Stimulated activated CD8-positive, alpha-beta memory T cell treated with anti-CD3 and anti-CD28 coated beads, Interleukin-2, amount 100 ng/mL, for 48 hours (primary cell): ENCODE data around the gene RGS14.
A peak's percentile ranks its signal among the peaks of the same experiment; 100 is the strongest.
"Not testable (repeated sequence)": the region's sequence is repeated elsewhere in the genome, so short reads cannot be mapped to it uniquely, and the experiment has no call there.

Experiments used
- DNase-seq, 2 donors: peaks; one replicate each; pipeline ENCODE4 v3.0.0-alpha.2; 2020; ENCODE audit warnings: low read depth in 2 of 2

RGS14 gene

DNA sequence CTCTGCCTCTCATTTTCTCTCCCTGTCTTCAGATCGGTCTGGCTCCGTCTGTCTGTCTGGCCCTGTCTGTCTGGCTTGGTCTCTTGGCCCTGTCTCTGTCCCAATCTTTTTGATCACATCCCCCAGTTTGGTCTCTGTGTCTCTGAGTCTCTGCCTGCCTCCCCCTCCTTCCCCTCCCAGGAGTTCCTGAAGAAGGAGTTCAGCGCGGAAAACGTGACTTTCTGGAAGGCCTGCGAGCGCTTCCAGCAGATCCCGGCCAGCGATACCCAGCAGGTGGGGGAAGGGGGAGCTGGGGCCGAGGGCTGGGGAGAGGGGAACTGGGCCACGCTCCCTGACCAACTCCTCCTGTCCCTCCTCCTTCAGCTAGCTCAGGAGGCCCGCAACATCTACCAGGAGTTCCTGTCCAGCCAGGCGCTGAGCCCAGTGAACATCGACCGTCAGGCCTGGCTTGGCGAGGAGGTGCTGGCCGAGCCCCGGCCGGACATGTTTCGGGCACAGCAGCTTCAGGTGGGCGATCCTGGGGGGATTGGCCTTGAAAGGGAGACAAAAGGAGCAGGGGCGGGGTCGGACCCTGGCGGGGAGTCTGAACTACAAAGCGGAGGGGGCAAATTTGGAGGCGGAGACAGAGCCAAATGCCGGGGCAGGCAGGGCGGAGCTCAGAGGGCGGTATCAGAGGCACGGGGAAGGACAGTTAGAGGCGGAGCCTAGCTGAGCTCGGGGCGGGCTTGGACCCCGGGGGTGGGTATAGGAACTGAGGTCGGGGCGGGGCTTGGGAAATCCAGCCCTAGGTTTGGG, 9.0 kb downstream of the RGS14 start:
- no peak for DNase-seq

DNA sequence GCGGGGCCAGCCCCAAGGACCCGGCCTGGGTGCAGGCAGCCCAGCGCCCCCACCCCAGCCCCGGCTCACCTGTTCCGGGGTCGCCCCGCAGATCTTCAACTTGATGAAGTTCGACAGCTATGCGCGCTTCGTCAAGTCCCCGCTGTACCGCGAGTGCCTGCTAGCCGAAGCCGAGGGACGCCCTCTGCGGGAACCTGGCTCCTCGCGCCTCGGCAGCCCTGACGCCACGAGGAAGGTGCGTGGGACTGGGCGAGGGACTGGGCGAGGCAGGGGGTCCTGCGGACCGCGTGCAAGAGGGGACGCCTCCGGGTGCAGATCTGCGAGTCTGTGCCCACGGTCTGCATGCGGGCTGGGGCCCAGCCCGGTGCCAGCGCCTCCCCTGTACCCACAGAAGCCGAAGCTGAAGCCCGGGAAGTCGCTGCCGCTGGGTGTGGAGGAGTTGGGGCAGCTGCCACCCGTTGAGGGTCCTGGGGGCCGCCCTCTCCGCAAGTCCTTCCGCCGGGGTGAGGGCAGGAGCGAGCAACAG, 9.7 kb downstream of the RGS14 start:
- no peak for DNase-seq

DNA sequence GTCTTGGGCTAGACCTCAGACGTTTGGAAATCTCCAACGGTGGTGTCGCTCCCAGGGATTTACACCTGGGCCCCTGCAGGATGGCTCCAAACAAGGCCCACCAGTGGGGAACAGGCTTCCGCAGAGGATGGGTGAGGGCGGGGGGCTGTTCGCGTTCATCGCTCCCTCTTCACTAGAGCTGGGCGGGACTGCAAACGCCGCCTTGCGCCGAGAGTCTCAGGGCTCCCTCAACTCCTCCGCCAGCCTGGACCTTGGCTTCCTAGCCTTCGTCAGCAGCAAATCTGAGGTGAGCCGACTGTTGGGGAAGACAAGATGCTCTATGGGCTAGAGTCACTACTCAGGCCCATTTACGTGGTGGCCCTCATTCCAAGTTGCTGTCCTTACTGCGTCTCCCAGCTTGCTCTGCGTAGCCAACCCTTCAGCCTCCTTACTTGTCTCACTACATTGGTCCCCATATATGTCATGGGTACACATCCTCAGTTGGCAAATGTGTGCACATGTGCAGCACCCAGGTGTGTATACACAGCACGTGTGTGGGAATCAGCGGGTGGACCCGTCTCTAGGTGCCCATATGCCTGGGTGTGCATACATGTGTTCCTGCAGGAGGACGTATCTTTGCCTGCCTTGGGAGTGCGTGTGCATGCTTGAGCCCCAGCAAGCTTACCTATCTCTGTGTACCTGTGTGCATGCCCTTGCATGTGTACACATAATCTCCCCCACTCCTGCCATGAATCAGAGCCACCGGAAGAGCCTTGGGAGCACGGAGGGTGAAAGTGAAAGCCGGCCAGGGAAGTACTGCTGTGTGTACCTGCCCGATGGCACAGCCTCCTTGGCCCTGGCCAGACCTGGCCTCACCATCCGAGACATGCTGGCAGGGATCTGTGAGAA, 10.5 kb downstream of the RGS14 start:
- DNase-seq: no peak

DNA sequence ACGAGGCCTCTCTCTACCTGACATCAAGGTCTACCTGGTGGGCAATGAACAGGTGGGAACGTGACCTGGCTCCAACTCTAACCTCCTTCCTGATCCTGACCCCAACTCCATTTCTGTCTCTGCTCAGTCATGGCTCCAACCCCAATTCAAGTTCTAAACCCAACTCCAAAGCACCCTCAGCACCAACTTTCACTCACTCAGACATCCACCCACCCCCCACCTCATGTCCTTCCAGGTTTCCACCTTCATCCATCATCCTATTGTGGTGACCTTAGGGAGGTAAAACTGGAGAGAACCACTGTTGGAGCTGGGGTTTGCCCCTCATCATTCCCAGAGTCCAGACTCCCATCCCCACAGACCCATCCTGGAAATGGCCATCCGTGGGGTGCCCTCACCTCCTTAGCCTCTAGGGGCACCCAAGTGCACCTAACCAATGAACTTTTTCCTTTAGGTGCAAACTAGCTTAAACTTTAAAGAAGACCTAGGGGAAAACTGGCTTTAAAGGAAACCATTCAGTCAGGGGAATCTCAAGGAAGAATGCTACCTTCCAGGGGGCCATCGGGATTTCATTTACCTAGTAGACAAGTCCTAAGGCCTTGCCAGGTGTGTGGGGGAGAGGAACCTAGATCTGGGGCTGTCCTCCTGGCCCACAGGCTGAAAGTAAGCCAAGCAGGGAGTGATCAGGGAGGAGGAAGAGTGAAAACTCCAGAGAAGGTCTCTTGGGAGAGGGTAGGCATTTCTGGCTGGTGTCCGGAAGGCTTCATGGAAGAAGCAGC, 11.3 kb downstream of the RGS14 start:
- DNase-seq: no peak

DNA sequence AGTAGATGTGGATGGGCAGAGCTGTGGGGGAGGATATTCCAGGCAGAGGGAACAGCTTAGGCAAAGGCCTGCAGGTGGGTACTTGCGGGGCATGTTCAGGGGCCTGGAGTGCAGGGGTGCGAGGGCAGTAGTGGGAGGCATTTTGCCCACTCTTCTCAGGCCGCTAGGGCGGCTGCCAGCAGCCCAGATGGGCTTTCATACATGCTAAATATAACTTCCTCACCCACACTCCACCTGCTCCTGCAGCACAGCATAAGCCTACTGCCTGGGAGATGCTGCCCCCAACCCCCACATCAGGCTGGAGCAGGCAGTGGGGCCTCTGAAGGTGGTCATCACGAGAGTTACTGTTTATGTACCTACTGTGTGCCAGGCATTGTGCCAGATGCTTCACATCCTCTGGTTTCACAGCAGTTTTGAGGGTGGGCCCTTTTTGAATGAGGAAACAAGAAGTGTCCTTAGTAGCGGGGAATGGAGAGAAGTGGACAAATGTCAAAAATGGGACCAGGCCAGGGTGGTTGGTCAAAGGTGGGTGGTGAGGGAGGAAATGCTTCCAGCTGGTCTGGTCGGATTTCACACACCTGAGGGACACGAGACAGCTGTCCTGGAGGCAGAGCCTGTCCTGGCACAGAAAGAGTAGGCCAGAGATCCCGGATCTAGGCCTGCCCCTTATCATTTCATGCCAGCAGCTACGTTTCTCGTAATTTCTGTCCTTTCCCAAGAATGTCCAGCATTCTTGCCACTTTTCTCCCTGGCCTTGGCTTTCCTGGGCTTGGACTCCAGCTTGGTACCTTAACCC, 12.1 kb downstream of the RGS14 start:
- no peak for DNase-seq

DNA sequence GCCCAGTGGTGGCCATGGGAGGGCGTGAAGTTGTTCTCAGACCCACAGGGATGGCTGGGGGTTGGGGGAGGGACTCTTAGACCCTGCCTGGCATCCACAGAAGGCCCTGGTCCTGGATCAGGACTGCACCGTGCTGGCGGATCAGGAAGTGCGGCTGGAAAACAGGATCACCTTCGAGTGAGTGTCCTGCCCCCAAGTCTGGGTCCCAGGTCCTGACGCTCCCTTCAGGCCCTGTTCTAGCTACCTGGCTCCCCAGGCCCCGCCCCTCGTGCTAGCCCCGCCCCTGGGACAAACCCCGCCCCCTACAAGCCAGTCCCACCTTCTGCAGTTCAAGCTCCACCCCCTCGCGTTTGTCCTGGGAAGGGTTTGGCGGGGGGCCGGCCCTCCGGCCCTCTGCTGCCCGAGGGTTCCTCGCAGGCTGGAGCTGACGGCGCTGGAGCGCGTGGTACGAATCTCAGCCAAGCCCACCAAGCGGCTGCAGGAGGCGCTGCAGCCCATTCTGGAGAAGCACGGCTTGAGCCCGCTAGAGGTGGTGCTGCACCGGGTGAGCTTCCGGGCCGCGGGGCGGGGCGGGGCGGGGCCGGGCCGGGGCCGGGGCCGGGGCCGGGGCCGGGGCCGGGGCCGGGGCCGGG, 12.9 kb downstream of the RGS14 start:
- DNase-seq: peak in 1 of 2 donors; percentile 56

DNA sequence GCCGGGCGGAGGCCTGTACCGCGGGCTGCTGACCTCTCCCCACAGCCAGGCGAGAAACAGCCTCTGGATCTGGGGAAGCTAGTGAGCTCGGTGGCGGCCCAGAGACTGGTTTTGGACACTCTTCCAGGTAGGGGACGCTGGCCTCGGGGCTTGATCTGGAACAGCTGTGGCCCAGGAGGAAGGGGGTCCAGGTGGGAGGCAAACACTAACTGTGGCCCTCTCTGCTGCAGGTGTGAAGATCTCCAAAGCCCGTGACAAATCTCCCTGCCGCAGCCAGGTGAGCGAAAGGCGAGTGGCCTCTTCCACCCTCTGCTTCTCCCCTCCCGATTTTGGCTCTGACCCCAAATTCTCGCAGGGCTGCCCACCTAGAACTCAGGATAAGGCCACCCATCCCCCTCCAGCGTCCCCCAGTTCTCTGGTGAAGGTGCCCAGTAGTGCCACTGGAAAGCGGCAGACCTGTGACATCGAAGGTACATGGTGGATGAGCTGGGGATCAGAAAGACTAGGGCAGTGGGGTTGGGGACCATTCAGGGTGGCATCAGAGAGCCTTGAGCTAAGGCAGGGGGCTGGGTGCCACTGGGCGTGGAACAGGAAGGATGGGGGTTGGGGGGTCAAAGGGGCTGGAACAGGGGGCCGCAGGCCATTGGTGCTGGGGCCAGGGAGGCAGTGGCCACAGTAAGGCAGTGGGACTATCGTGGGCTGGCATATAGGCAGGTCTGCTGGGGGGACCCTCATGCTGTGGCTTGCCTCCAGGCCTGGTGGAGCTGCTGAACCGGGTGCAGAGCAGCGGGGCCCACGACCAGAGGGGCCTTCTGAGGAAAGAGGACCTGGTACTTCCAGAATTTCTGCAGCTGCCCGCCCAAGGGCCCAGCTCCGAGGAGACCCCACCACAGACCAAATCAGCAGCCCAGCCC, 13.7 kb downstream of the RGS14 start:
- DNase-seq: no peak

DNA sequence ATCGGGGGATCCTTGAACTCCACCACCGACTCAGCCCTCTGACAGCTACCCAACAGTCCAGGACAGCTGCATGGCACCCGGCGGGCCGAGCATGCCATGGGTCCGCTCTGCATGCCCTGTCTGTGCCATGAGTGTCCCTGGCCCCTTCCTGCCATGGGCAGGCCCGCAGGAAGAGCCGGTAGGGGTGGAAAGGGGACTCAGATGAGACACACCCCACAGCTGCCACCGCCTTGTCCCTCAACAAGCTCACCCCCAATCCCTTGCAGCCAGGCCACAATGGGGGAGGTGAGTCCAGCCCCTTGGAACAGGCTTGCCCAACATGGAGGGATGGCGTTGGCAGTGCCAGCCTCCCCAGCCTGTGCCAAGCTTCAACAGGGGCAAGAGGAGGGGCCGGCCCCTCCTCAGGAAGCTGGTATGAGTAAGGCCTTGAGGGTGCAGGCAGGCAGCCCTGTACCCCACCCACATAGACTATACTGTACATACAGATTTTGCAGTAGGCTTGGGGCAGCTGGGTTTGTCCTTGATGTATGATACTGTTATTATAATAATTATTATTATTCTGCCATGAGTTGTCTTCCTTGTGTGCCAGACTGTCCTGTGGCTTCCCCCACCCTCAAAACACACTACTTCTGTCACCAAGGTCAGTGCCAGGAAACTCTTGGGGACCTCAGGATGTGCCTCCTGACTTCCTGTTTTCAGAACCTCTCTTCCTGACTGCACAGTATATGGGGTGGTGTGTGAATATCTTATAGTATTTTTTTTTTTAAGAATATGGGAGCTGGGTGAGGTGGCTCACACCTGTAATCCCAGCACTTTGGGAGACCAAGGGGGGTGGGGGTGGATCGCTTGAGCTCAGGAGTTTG, 14.5 kb downstream of the RGS14 start:
- DNase-seq: no peak

DNA sequence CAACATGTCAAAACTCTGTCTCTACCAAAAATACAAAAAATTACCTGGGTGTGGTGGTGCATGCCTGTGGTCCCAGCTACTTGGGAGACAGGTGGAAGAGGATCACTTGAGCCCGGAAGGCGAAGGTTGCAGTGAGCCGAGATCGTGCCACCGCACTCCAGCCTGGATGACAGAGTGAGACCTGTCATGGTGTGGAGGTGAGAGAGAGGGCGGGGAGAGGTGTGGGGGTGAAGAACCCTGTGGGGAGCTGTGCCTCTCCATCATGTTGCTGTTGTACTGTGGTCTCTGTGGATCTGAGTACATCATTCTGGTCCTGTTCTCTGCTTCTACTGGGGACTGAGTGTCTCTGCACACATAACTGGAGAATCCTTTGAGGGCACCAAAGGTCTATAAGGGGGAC, 15.2 kb downstream of the RGS14 start:
- no peak for DNase-seq

DNA sequence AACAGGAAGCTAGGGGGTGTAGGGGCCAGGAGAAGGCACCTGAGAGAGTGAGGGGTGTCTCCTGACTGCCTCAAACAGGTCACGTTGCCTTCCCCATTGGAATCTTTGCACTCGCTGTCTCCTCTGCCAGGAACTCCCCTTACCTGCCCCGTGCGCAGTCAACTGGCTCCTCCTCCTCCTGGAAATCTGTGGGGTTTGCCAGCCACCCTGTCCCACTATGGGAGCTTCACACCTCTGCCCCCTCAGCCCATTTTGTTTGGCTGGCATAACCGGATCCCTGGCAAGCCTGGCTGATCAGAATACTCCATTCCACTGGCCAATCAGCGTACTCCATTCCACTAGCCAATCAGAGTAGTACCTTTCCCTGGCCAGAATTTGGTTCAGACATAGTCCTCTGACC, 16.1 kb downstream of the RGS14 start:
- DNase-seq: no peak

DNA sequence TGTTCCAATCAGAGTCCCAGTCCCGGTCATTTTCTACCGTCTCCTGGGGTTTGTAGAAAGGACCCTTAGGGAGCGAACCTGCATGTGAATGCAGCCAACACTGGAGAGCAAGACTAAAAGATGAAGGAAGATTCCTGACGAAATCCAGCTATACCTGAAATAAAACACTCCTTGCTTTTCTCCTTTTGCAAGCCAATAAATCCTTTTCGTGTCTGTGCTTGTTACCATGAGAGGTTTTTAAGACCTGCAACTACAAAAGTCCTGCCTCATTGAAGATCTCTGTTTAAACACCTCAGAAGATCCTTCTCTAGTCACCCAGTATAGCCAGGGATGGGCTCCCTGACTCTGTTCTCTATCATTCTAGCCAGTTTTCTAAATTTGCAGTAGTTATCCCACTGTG, 16.5 kb downstream of the RGS14 start:
- no peak for DNase-seq

DNA sequence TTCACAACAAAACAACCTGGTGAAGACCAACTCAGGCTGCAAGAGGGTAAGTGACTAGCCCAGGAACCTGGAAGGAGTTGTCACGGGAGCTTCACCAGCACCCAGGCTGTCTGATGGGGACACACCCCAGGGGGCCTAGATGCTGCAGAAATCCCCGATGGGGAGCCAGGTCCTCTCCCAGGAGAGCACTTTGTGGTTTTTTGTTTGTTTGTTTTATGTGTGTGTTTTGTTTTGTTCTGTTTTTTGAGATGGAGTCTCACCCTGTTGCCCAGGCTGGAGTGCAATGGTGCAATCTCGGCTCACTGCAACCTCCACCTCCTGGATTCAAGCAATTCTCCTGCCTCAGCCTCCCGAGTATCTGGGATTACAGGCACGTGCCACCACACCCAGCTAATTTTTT, 17.8 kb downstream of the RGS14 start:
- not testable (repeated sequence) for DNase-seq

DNA sequence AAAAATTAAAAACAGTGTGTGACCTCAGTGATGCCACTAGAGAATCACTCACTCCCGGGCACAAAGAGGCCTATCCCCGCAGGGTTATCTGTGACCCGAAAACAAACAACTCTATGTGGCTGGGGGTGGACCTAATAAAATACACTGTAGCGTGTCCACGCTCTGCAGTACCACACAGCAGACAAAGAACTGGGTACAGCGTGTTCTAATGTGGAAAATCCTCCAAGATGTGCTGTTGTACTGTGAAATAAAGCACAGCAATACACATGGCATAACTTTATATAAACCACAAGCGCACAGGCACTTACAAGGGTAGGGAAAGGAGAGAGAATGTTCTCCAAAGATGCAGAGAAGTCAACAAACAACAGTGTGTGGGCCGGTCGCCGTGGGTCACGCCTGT, 18.4 kb downstream of the RGS14 start:
- no peak for DNase-seq

DNA sequence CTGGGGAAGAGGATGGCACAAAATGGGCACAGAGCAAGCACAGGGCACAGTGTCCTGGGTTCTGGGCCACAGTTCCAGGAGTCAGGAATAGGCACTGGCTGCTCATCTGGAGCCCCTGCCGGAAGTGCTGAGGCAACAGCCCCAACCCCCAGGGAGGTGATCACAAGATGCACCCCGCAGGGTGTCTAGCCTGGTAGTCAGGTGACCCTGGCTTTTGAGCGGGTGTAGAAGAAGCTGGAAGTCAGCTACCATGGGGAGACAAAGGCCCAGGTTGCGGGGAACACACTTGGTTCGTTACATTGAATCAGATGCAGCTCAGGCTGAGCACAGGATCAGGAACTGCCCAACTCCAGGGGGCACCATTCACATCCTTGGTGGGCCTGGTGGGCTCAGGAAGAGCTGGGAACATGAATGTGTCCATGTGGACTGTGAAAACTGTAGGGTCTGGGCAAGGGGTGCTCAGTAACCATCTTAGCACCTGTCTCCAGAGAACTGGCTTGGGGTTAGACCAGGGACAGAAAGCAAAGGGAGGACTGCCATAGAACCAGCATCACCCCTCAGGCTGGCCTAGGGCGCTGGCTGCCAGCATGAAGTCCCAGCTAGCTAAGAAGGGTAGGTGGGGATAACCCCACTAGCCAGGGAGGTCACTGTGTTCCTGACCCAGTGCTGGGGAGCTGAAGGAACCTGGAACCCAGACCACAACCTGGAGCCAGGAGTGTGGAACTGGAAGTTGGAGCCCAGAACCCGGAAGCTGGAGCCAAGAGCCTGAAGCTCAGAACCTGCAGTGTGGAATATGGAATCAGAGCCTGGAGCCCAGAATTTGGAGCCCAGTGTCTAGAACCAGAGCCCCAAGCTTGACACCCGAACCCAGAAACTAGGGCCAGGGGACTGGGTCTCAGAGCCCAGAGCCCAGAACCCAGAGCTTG, 20.4 kb downstream of the RGS14 start:
- DNase-seq: no peak

DNA sequence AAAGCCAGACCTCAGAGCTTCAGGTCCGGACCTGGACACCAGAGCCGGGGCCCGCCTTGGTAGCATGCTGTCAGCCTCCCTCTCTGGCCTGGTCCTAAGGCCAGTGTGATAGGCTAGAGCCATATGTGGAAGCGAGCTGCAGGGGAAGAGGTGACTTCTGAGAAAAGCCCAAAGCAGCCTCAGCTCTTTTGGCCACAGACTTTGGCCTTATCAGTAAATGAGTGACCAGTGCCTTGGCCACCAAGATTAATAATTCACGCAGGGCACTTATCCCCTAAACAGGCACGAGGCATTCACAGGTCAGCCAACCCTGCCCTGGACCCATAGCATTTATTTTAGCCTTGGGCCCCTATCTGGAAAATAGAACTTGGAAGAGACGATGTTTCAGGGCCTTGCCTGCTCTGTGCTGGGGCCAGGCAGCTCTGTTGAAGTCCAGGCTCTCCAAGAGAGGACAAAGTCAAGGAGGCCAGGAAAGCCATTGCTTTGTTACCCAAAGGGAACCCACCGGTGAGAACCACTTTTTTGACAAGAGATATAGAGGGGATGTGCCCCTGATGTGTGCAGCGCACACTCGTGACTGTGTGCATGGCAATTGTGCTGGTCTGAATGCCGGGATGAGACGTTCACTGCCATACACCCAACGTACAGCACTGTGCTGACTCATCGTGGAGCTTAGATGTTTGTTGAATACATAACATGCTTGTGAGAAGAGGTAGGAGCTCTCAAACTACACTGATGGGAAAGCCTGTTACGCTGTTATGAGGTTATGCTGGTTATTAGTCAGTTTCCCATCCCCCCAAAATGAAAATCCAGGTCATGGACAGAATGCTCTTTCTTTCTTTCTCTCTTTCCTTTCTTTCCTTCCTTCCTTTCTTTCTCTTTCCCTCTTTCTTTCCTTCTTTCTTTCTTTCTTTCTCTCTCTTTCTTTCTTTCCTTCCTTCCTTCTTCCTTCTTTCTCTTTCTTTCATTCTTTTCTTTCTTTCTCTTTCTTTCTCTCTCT, 21.5 kb downstream of the RGS14 start:
- no peak for DNase-seq

DNA sequence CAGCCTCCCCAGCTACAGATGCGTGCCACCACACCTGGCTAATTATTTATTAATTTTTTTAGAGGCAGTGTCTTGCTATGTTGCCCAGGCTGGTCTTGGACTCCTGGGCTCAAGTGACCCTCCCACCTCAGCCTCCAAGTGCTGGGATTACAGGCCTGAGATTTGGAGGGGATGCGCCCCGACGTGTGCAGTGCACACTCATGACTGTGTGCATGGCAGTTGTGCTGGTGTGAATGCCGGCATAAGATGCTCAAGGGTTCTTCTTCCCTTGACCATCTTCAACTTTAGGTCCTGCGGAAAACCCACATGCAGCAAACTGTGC, 23.0 kb downstream of the RGS14 start:
- no peak for DNase-seq
